ENCODE data around the gene FAM20A. TPM values are rescaled to one million over a fixed set of nuclear protein-coding genes. Genes with fewer than 3 reads are reported as not detected.

Gene FAM20A
- total RNA-seq, 1 experiment from 2014 or later = 0.34 TPM

GRCh38 chr17:68533887-68534694 is 67.1 kb downstream of the FAM20A start:
- H3K27me3 Mint-ChIP-seq (ENCODE audit: insufficient read depth, unreplicated experiment) = no peaks in the 10 kb centered on the region
- peaks cover 69% of the 10 kb centered on the region for H3K36me3 Mint-ChIP-seq (ENCODE audit: insufficient read depth, unreplicated experiment)
- no peaks in the 10 kb centered on the region for H3K9me3 ChIP-seq
- intact Hi-C loops (cut with micrococcal nuclease; ENCODE audit: unreplicated experiment) = loop anchor here (1.0 kb wide), 2 partner anchors 80 to 226 kb away; no protein-coding TSS in a partner anchor
- H3K27ac Mint-ChIP-seq (ENCODE audit: unreplicated experiment) = no peak overlapping the region
- no peaks in the 10 kb centered on the region for H3K4me1 ChIP-seq
- POLR2A ChIA-PET = no interaction called here
- BruUV-seq (replicated peaks) = no TSS peak
- H3K9me3 Mint-ChIP-seq (ENCODE audit: unreplicated experiment) = no peaks in the 10 kb centered on the region
- no peak overlapping the region for H3K4me3 ChIP-seq (ENCODE audit: low read depth, low read length)
- H3K4me1 Mint-ChIP-seq (ENCODE audit: low read depth, unreplicated experiment) = no peaks in the 10 kb centered on the region
- peak in 1 of 2 experiments; percentile 49 for TF ChIP-seq CTCF (IDR thresholded peaks at IDR 0.05; ENCODE audit: insufficient read depth in 1 of 2, low read depth in 1 of 2, low read length in 1 of 2, severe bottlenecking in 1 of 2, unreplicated experiment in 1 of 2)
- peaks cover 3% of the 10 kb centered on the region; the same call in 1 of the 2 replicates for H3K36me3 ChIP-seq (ENCODE audit: control insufficient read depth, insufficient read depth, low read length)
- H3K4me3 Mint-ChIP-seq (ENCODE audit: unreplicated experiment) = no peak overlapping the region
- DNase-seq = no peak
- CTCF ChIA-PET = interaction anchor here (0.7 to 1.1 kb wide), 5 partner anchors 60 to 167 kb away, joined by 3 to 12 read pairs (median 3); no protein-coding TSS in a partner anchor
- H3K27me3 ChIP-seq (replicated peaks; ENCODE audit: control insufficient read depth, insufficient read depth, low read length) = no peaks in the 10 kb centered on the region

GRCh38 chr17:68532826-68533225 is 68.3 kb downstream of the FAM20A start:
- no peak for TF ChIP-seq CTCF (IDR thresholded peaks at IDR 0.05; ENCODE audit: insufficient read depth in 1 of 2, low read depth in 1 of 2, low read length in 1 of 2, severe bottlenecking in 1 of 2, unreplicated experiment in 1 of 2)
- BruUV-seq (replicated peaks) = no TSS peak
- Histone ChIP-seq H3K36me3 (ENCODE audit: control insufficient read depth, insufficient read depth, low read length) (peaks cover 3% of the 10 kb centered on the region; the same call in 1 of the 2 replicates), H3K4me3 (ENCODE audit: low read depth, low read length) (no peak overlapping the region), H3K9me3 (no peaks in the 10 kb centered on the region), H3K27me3 (replicated peaks; ENCODE audit: control insufficient read depth, insufficient read depth, low read length) (no peaks in the 10 kb centered on the region), H3K4me1 (no peaks in the 10 kb centered on the region)
- CTCF ChIA-PET = no interaction called here
- Mint-ChIP-seq H3K27ac (ENCODE audit: unreplicated experiment) (no peak overlapping the region), H3K36me3 (ENCODE audit: insufficient read depth, unreplicated experiment) (peaks cover 75% of the 10 kb centered on the region), H3K4me1 (ENCODE audit: low read depth, unreplicated experiment) (no peaks in the 10 kb centered on the region), H3K27me3 (ENCODE audit: insufficient read depth, unreplicated experiment) (no peaks in the 10 kb centered on the region), H3K4me3 (ENCODE audit: unreplicated experiment) (no peak overlapping the region), H3K9me3 (ENCODE audit: unreplicated experiment) (no peaks in the 10 kb centered on the region)
- no peak for DNase-seq
- POLR2A ChIA-PET = no interaction called here
- intact Hi-C loops (cut with micrococcal nuclease; ENCODE audit: unreplicated experiment) = no loop called here

- ChIA-PET CTCF (no interaction called here), POLR2A (no interaction called here)
- H3K36me3 ChIP-seq (ENCODE audit: control insufficient read depth, insufficient read depth, low read length) = peaks cover 3% of the 10 kb centered on the region
- no peak overlapping the region for H3K4me3 Mint-ChIP-seq (ENCODE audit: unreplicated experiment)
- no peak for DNase-seq
- no peaks in the 10 kb centered on the region for H3K9me3 Mint-ChIP-seq (ENCODE audit: unreplicated experiment)
- peaks cover 76% of the 10 kb centered on the region for H3K36me3 Mint-ChIP-seq (ENCODE audit: insufficient read depth, unreplicated experiment)
- H3K27ac Mint-ChIP-seq (ENCODE audit: unreplicated experiment) = no peak overlapping the region
- no peaks in the 10 kb centered on the region for H3K9me3 ChIP-seq
- no peaks in the 10 kb centered on the region for H3K27me3 Mint-ChIP-seq (ENCODE audit: insufficient read depth, unreplicated experiment)
- intact Hi-C loops (cut with micrococcal nuclease; ENCODE audit: unreplicated experiment) = no loop called here
- H3K27me3 ChIP-seq (replicated peaks; ENCODE audit: control insufficient read depth, insufficient read depth, low read length) = no peaks in the 10 kb centered on the region
- no peaks in the 10 kb centered on the region for H3K4me1 Mint-ChIP-seq (ENCODE audit: low read depth, unreplicated experiment)
- no peaks in the 10 kb centered on the region for H3K4me1 ChIP-seq
- TSS peak; percentile 13 for BruUV-seq (replicated peaks)
- no peak overlapping the region for H3K4me3 ChIP-seq (ENCODE audit: low read depth, low read length)
- no peak for TF ChIP-seq CTCF (IDR thresholded peaks at IDR 0.05; ENCODE audit: insufficient read depth in 1 of 2, low read depth in 1 of 2, low read length in 1 of 2, severe bottlenecking in 1 of 2, unreplicated experiment in 1 of 2)
These were observed 69.9 kb downstream of the FAM20A start for GRCh38 chr17:68531252-68531651.

Data from Caco-2 (cell line).